SIG-M5 treated with dmso at 0.1 percent for 504 hours (cell line): ENCODE measurements around the gene FAM131B.
A peak's percentile ranks its signal among the peaks of the same experiment; 100 is the strongest.

Experiments used
- DNase-seq: peaks from one replicate; lab custom pipeline; 2025; ENCODE audit not compliant: unreplicated experiment; lab: John Stamatoyannopoulos, UW

Gene FAM131B

DNA sequence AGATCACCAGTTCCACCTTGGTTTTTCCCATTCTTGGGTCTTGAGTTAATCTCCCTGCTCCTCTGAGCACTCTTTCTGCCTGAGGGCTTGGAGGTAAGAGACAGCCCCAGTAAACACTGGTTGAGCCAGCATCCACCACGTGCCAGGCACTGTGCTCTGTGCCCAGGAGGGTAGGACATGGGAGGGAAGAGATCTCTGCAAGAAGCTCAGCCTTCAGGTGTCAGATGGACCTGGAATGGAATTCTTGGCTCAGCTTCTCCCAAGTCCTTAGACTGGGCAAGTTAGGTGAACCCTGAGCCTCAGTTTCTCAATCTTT is 21.1 kb upstream of the FAM131B start:
- DNase-seq = no peak

DNA sequence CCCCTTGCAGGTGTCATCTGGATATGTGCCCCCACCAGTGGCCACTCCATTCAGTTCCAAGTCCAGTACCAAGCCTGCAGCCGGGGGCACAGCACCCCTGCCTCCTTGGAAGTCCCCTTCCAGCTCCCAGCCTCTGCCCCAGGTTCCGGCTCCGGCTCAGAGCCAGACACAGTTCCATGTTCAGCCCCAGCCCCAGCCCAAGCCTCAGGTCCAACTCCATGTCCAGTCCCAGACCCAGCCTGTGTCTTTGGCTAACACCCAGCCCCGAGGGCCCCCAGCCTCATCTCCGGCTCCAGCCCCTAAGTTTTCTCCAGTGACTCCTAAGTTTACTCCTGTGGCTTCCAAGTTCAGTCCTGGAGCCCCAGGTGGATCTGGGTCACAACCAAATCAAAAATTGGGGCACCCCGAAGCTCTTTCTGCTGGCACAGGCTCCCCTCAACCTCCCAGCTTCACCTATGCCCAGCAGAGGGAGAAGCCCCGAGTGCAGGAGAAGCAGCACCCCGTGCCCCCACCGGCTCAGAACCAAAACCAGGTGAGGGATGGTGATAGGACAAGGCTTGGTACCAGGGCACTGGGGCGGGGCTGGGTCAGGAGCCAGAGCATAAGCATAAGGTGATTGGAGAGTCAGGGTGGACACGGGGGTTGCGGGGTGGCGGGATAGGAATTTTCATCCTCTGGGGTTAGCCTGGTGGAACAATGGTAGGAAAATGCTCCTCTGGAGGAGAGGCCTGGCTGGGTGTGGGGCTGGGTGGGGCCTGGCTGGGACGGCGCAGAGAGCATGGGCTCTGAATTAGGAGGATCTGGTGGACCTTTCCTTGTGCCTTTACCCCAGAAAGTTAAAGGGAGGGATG is 20.5 kb upstream of the FAM131B start:
- no peak for DNase-seq

DNA sequence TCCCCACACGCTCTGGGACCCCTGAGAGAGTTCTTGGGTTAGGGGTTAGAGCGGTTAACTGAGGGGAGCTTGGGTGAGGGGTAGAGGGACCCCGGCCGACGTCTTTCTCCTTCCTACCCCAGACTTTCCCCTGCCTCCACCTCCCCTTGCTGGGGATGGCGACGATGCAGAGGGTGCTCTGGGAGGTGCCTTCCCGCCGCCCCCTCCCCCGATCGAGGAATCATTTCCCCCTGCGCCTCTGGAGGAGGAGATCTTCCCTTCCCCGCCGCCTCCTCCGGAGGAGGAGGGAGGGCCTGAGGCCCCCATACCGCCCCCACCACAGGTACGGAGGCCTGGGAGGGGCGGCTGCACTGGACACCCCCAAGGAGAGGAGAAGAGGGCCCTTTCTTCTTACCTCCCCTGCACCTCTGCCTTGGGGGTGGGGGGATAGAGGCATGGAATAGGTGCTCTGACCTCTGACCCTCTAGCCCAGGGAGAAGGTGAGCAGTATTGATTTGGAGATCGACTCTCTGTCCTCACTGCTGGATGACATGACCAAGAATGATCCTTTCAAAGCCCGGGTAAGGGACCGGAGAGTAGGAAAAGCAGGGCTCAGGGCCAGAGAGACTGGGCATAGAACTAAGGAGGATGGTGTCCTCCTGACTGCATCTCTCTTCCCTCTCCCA is 19.7 kb upstream of the FAM131B start:
- DNase-seq = no peak

DNA sequence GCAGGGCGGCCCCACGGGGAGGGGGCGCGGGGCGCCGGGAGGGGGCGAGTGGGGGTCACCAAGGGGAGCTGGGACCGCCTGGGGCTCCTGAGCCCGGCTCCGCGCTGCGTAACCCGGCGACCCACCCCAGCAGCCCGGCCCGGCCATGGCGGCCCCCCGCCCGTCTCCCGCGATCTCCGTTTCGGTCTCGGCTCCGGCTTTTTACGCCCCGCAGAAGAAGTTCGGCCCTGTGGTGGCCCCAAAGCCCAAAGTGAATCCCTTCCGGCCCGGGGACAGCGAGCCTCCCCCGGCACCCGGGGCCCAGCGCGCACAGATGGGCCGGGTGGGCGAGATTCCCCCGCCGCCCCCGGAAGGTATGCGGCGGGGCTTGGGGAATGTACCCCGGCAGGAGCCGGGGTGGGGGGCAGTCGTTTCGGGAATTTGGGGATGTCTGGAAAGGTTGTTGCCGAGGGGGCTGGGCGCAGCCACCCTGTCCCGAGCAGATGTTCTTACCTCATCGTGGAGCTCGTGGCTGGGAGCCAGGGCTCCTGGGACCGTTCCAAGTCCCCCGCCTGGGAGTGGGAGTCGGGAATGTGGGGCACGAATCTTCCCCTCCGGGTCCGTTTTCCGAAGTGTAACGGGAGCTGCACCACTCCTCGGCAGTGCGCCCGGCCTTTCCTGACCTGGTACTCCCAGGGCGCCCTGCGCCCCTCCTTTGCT is 19.1 kb upstream of the FAM131B start:
- DNase-seq = no peak

DNA sequence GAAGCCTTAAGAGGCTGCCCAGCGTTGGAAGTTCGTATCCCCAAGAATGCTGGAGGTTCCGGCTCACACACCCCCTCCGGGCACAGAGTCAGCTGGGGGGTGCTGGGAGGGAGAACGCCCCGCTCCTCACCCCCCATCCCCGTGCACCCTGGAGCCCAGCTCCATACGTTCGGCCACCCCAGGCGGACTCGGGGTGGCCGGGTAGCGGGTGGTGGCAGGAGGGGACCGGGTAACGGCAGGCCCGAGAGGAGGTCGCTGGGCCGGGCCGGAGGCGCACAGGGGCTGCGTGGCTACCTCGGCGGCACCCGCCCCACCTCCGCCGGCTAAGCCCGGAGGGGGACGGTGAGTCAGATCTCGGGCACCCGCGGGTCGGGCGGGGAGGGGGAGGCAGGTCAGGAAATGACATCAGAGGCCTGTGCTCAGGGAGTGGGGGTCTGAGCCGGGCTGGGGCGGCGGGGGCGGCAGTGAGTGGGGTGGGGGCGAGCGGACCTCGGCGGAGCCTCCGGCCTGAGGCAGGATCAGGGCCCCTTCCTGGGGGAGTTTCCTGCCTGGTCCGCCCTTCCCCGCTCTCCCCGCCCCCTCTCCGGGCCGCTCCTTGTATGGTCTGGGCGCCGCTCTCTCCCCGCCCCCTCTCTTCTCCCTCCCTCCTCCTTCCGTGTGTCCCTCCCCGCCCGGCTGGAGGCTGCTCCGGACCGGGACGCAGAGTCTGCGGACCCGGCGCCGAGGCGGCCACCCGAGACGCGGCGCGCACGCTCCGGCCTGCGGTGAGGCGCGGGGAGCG is 18.3 kb upstream of the FAM131B start, which contains the start of gene ZYX:
Gene ZYX (plus strand): TSS at position 700 of the 781 bp plus-strand sequence. CDS start 227 bp downstream, outside the sequence.
- DNase-seq = peak; percentile 94

DNA sequence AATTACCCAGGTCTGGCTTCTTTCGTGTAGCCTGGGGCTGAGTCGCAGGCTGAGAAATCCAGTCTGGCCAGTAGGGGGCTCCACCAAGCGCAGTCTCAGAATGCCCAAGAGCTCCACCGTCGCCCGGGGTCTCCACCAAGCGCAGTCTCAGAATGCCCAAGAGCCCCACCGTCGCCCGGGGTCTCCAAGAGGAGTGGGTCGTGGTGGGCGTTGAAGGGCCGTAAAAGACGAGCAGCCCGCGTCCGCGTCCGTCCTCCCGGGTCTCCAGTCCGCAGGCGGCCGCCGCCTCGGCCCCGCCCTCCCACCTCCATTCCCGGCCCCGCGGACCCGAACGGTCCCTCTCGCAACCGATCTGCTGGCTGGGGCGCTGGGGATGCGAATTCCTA is 17.7 kb upstream of the FAM131B start:
- DNase-seq = peak; percentile 85

DNA sequence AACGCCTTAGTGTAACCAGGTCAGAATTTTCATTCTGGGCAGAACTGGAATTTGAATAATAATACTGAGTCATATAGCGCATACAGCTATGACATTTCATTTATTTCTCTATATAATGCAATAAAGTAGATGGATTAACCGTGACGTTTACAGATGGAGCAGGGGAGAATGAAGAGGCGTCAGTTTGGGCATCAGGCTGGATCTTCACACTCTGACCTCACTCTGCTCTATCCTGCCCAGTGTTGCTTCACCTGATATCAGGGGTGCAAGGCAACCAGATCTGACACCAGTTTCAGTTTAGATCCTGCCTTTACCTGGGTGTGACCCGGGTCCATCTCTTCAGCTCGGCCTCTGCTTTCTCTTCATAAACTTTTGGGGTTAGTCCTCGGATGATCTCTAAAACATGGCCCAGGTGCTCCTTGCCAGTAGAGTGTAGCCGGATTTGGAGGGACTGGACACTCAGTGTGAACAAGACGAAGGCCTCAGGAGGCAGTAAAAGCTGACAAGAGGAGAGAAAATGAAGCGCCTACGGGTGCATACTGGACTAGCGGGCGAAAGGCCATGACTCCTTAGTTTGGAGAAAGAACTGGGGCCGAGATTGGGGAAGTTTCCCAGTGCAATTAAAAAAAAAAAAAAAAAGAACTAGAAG is 17.2 kb upstream of the FAM131B start:
- no peak for DNase-seq

DNA sequence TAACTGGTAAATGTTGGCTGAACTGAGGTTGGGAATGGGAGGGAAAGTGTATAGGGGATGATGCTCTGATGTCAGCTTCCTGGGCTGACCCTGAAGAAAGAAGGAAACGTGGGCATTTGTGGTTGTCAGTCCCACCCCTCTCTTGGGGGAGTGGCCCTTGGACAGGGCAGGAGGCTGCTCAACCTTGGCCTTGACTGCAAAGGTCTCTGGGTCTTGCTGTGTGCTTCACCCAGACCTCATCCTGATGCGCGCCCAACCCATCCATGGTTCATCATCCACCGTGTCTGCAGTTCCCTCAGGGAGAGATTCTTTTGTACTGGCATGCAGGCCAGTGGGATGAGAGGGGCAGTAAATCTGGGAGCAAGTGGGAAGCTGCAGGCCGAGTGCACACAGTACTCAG is 13.9 kb upstream of the FAM131B start:
- DNase-seq = peak; percentile 52

DNA sequence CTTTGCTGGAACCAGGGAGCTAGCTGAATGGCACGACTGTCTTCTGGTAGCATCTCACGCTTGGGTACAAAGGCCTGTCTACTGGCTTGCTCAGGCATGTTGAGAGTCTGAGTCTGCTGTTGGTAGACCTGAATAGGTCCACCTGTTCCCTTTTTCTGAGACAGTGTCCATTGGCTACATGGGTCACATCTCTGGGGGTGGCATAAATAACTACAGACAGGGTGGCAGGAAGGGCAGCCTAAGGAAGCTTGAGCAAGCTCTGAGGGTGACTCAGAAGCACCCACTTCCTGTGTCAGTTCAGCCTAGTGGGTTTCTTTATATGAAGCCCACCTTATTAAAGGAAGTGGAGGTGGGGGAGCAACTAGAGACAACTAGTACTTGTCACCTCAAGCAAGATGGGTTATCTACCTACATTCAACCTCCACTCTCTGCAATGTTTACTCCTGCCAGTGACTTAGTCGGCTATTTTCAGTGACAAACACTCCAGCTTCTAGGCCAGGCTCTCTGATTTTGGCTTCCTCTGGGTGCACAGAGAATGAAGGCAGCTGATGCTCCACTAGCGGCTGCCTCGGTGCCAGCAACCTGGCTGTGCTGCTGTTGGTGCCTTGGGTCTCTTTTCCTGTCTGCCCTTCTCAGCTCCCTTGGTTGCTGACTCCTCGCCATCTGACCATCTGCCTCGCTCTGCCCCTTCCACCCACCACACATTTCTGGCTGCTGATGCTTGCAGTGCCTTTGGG is 13.0 kb upstream of the FAM131B start:
- DNase-seq = peak; percentile 93

DNA sequence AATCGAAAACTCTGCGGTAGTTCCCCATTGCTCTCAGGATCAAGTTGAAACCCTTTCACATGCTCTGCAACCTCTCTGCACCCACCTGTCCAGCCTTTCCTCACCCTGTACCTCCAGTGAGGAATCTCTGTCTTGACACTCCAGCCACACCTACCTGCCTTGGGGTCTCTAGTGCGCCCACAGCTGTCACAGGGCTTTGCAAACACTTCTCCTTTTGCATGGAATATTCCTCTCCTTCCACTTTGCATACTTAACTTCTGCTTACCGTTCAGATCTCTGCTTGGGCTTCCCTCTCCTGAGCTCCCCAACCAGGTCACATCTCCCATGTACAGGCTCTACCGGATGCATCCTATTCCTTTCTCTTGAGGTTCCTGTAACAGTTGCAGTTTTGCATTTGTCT is 12.0 kb upstream of the FAM131B start:
- DNase-seq = peak; percentile 61

DNA sequence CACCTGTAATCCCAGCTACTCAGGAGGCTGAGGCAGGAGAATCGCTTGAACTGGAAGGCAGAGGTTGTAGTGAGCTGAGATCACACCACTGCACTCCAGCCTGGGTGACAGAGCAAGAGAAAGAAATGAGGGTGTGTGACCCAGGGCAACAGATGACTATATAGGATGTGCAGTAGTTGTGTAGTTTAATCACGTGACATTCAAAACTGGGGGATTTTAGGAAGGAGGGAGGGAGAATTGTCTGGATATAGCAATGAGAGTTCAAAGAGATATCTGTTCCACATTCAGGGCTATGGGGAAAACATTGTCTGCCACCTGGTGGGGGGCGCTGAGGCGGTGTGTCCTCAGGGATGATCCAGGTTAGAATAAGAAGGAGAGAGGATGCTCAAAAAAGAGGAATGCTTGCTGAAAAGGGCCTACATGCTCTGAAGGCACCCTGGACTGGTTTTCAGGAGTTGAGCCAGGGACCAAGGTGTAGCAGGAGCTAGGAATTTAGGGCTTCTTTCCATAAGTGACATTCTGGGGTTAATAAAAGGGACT is 10.8 kb upstream of the FAM131B start:
- DNase-seq = no peak

DNA sequence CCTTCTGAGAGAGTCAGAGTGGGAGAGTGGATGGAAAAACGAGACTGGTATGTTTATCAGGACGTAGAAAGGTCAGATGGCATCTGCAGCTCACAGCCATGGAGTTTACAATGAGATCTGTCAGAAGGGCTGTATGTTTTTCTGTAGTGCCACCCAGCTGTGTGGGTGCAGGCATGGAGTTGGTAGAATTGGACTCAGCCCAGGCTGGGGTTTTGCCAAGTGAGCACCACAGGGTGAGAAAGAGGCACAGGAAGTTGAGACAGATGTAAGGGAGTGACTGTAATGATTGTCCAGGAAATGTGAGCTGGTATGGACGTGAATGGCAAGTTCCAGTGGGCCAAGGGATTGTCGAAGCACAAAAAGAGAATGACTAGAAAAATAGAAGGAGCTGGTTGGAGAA is 9.6 kb upstream of the FAM131B start:
- peak; percentile 60 for DNase-seq

DNA sequence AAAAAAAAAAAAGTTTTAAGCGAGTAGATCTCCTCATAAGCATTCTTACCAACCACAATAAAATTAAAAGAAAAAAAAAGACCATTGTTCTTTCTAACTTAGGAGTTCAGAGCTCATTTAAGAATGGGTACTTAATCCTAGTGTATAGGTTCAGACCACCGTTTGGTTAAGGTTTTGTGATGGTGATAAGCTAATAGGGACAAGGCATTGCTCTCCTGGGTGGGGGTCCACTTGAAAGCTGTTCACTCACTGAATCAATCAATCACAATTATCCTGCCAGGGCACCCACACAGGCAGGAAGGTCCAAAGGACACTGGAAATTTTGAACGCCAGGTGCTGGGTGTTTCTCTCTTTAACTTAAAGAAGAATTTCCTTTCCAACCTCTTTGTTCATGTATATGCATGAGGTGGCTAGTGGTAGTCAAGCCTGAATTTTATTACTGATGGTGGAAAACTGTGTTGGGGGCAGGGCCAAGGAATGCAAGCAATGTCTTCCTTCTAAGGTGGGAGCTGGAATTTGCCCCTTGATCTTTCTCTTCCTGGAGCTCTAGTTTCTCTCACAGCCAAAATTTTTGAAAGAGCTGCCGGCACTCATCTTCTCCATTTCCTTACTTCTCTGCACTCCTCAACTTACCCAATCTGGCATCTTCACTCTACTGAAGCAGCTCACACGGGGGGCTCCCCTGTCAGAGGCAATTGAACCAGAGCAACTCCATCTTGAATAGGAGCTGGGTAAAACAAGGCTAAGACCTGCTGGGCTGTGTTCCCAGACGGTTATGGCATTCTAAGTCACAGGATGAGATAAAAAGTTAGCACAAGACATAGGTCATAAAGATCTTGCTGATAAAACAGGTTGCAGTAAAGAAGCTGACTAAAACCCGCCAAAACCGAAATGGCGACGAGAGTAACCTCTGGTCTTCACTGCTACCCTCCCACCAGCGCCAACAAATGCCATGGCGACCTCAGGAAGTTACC is 7.5 kb upstream of the FAM131B start:
- no peak for DNase-seq

DNA sequence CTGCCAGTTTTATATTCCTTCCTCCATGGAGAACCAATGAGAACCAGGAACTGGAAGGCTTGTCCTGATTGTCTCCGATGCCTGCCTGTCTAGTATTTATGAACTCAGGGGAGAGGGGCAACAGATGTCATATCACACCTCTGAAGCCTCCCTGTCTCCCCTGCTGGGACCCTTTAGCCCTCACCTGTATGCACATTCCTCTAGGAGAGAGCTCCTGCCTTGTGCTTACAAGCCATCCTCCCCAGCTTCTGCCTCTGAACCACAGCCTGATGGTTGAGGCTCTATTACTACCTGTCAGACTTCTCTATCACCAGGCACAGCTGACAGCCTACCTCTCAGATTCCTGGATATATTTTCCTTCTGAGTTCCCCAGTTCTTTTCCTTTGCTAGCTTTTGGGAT is 5.9 kb upstream of the FAM131B start:
- DNase-seq = no peak

DNA sequence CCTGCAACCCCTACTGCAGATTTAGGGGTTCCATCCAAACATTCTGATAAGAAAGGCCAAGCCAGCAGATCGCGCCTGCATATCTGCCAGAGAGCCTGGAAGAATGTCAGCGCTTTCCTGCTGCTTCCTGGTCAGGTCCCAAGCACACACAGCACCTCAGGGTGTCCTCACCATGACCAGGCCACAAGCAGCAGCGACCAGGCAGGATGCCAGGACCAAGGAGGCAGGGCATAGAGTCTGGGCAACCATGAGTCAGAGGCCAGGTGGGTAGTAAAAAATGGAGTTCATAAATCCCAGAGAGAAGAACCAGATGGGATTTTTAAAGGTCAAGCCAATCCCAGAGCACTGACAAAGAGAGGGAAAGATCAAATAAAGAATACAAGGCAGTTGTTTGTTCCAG is 5.5 kb upstream of the FAM131B start:
- no peak for DNase-seq

DNA sequence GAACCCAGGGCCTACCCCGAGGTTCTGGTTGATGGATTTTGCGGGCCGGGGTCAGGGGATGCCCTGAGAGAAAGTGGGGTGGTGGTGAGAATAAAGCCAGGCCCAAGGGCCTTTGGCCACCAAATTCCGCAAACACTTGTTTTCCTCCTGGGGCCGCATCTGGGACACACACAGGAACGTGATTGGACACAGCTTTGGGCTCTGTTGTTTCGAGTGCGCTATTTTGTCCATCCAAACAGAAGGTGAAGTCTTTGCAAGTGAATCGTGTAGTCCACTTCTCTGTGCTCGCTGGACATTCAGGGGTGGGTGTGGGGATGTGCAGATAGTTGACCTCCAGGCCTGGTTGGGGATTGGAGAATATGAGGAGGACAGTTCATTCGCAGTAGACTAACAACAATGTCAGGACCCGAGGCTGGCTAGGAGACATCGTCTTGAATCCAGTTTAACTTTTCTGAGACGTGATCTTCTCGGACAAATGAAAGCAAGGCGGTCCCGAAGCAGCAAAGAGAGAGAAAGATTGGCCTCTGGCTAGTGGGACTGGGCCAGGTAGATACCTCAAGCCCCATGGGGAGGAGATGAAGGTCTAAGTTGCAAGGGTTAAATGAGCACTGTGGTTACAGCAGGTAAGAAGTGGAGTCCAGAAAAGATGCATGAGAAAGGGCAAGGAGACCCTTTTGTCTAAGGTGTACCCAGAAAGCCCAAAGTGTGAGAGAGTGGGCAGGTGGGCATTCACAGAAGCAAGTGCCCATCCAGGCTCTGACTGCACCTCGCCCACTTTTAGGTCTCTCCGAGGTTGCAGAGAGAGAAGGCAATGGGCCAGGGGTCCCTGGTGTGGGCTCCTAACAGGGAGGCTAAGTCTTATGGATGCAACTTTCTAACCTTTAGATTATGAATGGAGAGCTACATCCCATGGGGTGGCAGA is 764 bp upstream of the FAM131B start:
- DNase-seq = no peak

DNA sequence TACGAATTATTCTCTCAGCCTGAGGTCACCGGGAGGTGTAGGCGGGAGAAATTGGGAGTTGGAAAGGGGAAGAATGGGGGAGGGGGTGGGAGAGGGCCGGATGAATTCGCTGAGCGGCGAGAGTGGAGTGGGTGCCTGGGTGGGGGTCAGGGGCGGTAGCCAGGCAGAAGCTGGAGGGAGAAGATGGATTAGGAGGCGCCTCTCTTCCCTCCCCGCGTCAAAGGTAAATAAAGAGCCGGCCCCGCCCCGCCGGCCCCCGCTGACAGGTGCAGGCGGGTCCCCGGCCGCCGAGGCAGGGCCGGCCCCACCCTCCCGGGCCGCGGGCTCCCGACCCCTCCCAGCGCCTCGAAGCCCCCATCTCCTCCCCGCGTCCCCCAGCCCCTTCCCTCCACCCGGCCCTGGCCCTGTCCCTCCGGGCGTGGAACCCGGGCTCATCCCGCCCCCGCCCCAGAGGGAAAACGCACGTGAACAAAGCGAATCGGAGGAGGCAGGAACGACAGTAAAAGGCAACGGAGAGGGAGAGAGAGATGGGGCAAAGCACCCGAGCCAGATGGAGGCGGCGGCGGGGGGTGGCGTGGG is 872 bp downstream of the FAM131B start:
- no peak for DNase-seq
